RWPE2 (cell line): ENCODE data around the gene RGS17.
A peak's percentile ranks its signal among the peaks of the same experiment; 100 is the strongest.

Source experiments
- ATAC-seq: fragments of 200-7000 bp; cut with Tn5 transposase; 3 replicates; pipeline ENCODE4 v1.9.1; 2021; ENCODE audit warnings: low read depth
- DNase-seq: peaks from one replicate; pipeline ENCODE4 v3.0.0-alpha.2; 2020; ENCODE audit warnings: low spot score
- H3K27ac ChIP-seq: fragments of 450-650 bp; 2 replicates; pipeline ENCODE4 v1.5.1; 2017; ENCODE audit warnings: mild to moderate bottlenecking; ENCODE audit not compliant: poor library complexity, severe bottlenecking
- H3K27me3 ChIP-seq: fragments of 250-450 bp; sonication (Bioruptor Pico); 2 replicates; pipeline ENCODE4 v1.5.1; 2021; ENCODE audit warnings: mild to moderate bottlenecking, moderate library complexity; ENCODE audit not compliant: insufficient read depth, poor library complexity, severe bottlenecking
- H3K36me3 ChIP-seq: fragments of 250-450 bp; sonication (Bioruptor Pico); 2 replicates; pipeline ENCODE4 v1.5.1; 2020; ENCODE audit warnings: low read depth, mild to moderate bottlenecking, moderate library complexity
- H3K4me1 ChIP-seq: fragments of 250-450 bp; sonication (Bioruptor Pico); 2 replicates; pipeline ENCODE4 v1.5.1; 2021; ENCODE audit warnings: mild to moderate bottlenecking, moderate library complexity; ENCODE audit not compliant: insufficient read depth, poor library complexity, severe bottlenecking
- H3K4me3 ChIP-seq: fragments of 250-450 bp; sonication (Bioruptor Pico); 2 replicates; pipeline ENCODE4 v1.5.1; 2021; ENCODE audit warnings: mild to moderate bottlenecking, moderate library complexity; ENCODE audit not compliant: severe bottlenecking
- H3K9me3 ChIP-seq: fragments of 250-450 bp; sonication (Bioruptor Pico); 2 replicates; pipeline ENCODE4 v1.5.1; 2021; ENCODE audit warnings: mild to moderate bottlenecking, moderate library complexity; ENCODE audit not compliant: severe bottlenecking
- TF ChIP-seq, protein P1 (sequence below): fragments of 450-650 bp; IDR thresholded peaks from one replicate; pipeline ENCODE4 v1.5.1; 2017; ENCODE audit warnings: mild to moderate bottlenecking, moderate library complexity; ENCODE audit not compliant: poor library complexity, severe bottlenecking

RGS17 gene

DNA sequence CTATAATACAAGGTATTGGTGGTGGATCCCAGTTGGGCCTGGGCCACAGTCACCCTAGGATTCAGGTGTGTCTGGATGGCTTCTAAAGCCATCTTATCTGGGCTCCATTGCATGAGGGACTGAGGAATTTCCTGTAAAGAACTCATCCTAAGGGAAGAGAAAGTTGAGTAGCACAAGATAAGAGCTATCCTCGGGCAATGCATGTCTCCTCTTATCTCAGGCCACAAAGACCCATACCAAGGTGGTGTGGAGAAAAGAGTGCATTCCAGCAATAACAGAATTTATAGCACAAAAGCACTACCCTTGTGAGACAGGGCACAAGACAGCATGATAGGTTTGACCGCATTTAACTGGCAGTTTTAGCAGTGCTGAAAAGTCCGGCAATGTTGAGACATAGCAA is 114.2 kb downstream of the RGS17 start:
- no peak overlapping the region for H3K27ac ChIP-seq
- DNase-seq (no peak), ATAC-seq (no peak)
- H3K27me3 ChIP-seq, result no peaks in the 10 kb centered on the region
- TF ChIP-seq, protein P1, sequence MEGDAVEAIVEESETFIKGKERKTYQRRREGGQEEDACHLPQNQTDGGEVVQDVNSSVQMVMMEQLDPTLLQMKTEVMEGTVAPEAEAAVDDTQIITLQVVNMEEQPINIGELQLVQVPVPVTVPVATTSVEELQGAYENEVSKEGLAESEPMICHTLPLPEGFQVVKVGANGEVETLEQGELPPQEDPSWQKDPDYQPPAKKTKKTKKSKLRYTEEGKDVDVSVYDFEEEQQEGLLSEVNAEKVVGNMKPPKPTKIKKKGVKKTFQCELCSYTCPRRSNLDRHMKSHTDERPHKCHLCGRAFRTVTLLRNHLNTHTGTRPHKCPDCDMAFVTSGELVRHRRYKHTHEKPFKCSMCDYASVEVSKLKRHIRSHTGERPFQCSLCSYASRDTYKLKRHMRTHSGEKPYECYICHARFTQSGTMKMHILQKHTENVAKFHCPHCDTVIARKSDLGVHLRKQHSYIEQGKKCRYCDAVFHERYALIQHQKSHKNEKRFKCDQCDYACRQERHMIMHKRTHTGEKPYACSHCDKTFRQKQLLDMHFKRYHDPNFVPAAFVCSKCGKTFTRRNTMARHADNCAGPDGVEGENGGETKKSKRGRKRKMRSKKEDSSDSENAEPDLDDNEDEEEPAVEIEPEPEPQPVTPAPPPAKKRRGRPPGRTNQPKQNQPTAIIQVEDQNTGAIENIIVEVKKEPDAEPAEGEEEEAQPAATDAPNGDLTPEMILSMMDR, result no peak
- H3K4me1 ChIP-seq, result no peaks in the 10 kb centered on the region
- no peak overlapping the region for H3K4me3 ChIP-seq
- no peaks in the 10 kb centered on the region for H3K9me3 ChIP-seq
- peaks cover 6% of the 10 kb centered on the region; the same call in 1 of the 2 replicates for H3K36me3 ChIP-seq

DNA sequence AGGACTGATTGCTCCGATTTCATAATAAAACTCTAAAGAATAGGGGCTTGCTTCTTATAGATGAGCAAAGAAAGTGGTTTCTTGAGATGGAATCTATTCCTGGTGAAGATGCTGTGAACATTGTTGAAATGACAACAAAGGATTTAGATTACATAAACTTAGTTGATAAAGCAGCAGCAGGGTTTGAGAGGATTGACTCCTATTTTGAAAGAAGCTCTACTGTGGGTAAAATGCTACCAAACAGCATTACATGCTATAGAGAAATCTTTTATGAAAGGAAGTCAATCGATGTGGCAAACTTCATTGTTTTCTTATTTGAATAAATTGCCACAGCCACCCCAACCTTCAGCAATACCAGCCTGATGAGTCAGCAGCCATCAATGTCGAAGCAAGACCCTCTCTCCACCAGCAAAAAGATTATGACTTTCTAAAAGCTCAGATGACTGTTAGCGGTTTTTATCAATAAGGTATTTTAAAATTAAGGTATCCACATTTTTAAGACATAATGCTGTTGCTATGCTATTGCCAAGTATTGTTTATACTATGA is 115.9 kb downstream of the RGS17 start:
- DNase-seq (no peak), ATAC-seq (no peak)
- no peaks in the 10 kb centered on the region for H3K9me3 ChIP-seq
- H3K27ac ChIP-seq, result no peak overlapping the region
- H3K4me3 ChIP-seq, result no peak overlapping the region
- H3K4me1 ChIP-seq, result no peaks in the 10 kb centered on the region
- H3K27me3 ChIP-seq, result no peaks in the 10 kb centered on the region
- no peaks in the 10 kb centered on the region; the same call in 1 of the 2 replicates for H3K36me3 ChIP-seq
- TF ChIP-seq, protein P1, result no peak

DNA sequence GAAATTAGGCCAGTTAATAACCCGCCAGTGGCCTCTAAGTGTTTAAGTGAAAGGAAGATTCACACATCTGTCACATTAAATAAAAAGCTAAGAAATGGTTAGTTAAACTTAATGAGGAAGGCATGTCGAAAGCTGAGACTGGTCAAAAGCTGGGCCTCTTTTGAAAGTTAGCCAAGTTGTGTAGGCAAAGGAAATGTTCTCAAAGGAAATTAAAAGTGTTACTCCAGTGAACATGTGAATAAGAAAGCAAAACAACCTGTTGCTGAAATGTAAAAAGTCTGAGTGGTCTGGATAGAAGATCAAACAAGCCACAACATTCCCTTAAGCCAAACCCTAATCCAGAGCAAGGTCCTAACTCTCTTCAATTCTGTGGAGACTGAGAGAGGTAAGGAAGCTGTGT is 117.6 kb downstream of the RGS17 start:
- Histone ChIP-seq H3K27ac (no peak overlapping the region), H3K9me3 (no peaks in the 10 kb centered on the region), H3K27me3 (no peaks in the 10 kb centered on the region), H3K4me1 (no peaks in the 10 kb centered on the region), H3K36me3 (no peaks in the 10 kb centered on the region), H3K4me3 (no peak overlapping the region)
- TF ChIP-seq, protein P1, result no peak
- ATAC-seq, result no peak
- no peak for DNase-seq

DNA sequence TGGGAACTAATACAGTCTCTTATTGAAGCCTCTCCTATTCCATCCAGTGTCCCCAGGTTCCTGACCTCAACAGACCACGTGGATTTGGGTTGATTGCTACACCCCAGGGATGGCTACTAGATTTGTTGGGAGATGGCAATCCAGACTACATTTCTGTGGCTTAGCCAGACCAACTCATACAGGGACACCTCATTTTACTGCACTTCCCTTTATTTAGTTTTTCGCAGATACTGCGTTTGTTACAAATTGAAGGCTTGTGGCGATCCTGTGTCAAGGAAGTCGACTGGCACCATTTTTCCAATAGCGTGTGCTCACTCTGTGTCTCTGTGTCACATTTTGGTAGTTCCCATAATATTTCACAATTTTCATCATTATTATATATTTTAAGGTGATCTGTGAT is 118.2 kb downstream of the RGS17 start:
- no peaks in the 10 kb centered on the region for H3K27me3 ChIP-seq
- no peaks in the 10 kb centered on the region for H3K9me3 ChIP-seq
- ATAC-seq, result no peak
- H3K36me3 ChIP-seq, result no peaks in the 10 kb centered on the region
- TF ChIP-seq, protein P1, result no peak
- H3K4me1 ChIP-seq, result no peaks in the 10 kb centered on the region
- H3K27ac ChIP-seq, result no peak overlapping the region
- DNase-seq, result no peak
- H3K4me3 ChIP-seq, result no peak overlapping the region

DNA sequence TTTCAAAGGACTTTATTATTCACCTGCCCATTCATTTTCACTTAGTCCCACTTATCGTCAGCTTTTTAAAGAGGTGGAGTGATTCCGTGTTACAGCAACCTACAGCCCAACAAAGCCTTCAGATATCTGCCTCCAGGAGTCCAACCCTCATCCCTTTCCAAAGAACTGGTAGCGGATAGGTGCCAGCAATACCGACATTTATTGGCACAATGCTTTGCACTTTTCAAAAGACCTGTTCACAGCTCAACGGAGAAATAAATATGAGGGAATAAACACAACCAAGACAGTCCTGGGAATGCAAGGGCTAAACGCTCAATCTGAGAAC is 127.8 kb downstream of the RGS17 start:
- Histone ChIP-seq H3K4me3 (peak overlapping the region; percentile 97), H3K4me1 (peaks cover 32% of the 10 kb centered on the region), H3K27ac (peak overlapping the region; percentile 66), H3K27me3 (no peaks in the 10 kb centered on the region), H3K36me3 (peaks cover 22% of the 10 kb centered on the region), H3K9me3 (no peaks in the 10 kb centered on the region)
- ATAC-seq (peak; percentile 29; the same call in 2 of the 3 replicates), DNase-seq (no peak)
- TF ChIP-seq, protein P1, result no peak
